GM13977 (cell line): Measurements from ENCODE around the gene RAP2A.

Experiments
- DNase-seq: peaks from one replicate; pipeline ENCODE4 v3.0.0; 2012; ENCODE audit warnings: low spot score
- CTCF ChIP-seq: IDR thresholded peaks from 2 replicates; pipeline ENCODE4 v1.5.1; 2012; ENCODE audit warnings: mild to moderate bottlenecking, control low read depth; ENCODE audit not compliant: insufficient read depth; ENCODE audit errors: extremely low read depth, missing control alignments
- in situ Hi-C: fragments of 300-500 bp; cut with MboI; formaldehyde crosslinking; loops from one replicate; pipeline ENCODE4 v1.12.0; 2022; ENCODE audit warnings: low sequenced_read_pairs, low pct_unique_long_range_greater_than_20kb, mixed read lengths, inconsistent platforms; ENCODE audit not compliant: unreplicated experiment

Gene RAP2A

GRCh38 chr13:97499181-97499580, 65.2 kb downstream of the RAP2A start:
- no peak for DNase-seq
- in situ Hi-C loops = no loop called here
- no peak for TF ChIP-seq CTCF

GRCh38 chr13:97502181-97502580, 68.2 kb downstream of the RAP2A start:
- in situ Hi-C loops = no loop called here
- no peak for DNase-seq
- TF ChIP-seq CTCF = no peak

- in situ Hi-C loops = no loop called here
- no peak for TF ChIP-seq CTCF
- no peak for DNase-seq
Measured at GRCh38 chr13:97502706-97503105, 68.7 kb downstream of the RAP2A start.

- TF ChIP-seq CTCF = no peak
- in situ Hi-C loops = no loop called here
- DNase-seq = no peak
Measured at GRCh38 chr13:97505017-97505416, 71.0 kb downstream of the RAP2A start.

GRCh38 chr13:97506511-97506910, 72.5 kb downstream of the RAP2A start:
- in situ Hi-C loops = no loop called here
- DNase-seq = no peak
- no peak for TF ChIP-seq CTCF

- in situ Hi-C loops = no loop called here
- DNase-seq = no peak
- no peak for TF ChIP-seq CTCF
Measured at GRCh38 chr13:97512732-97513131, 78.8 kb downstream of the RAP2A start.

GRCh38 chr13:97515643-97516042, 81.7 kb downstream of the RAP2A start:
- no peak for TF ChIP-seq CTCF
- DNase-seq = no peak
- in situ Hi-C loops = no loop called here
